Suppressor macrophage treated with lipopolysaccharide for 4 hours (primary cell): ENCODE data around the gene PROSER2.

ENCODE experiments used
- DNase-seq: peaks from one replicate; pipeline ENCODE4 v3.0.0-alpha.2; 2020

PROSER2 gene

GRCh38 chr10:11870900-11871400 is 47.8 kb downstream of the PROSER2 start:
- no peak for DNase-seq

GRCh38 chr10:11871466-11871865 is 48.3 kb downstream of the PROSER2 start:
- DNase-seq = no peak

- DNase-seq = peak; percentile 16
These were observed 51.7 kb downstream of the PROSER2 start for GRCh38 chr10:11874568-11875493.

- no peak for DNase-seq
These were observed 52.5 kb downstream of the PROSER2 start for GRCh38 chr10:11875494-11876281.

GRCh38 chr10:11876324-11876723 is 53.2 kb downstream of the PROSER2 start:
- DNase-seq = no peak

- no peak for DNase-seq
These were observed 53.8 kb downstream of the PROSER2 start for GRCh38 chr10:11876805-11877590.

- DNase-seq = no peak
These were observed 54.4 kb downstream of the PROSER2 start for GRCh38 chr10:11877591-11877905.

GRCh38 chr10:11878776-11879175 is 55.6 kb downstream of the PROSER2 start:
- DNase-seq = no peak

GRCh38 chr10:11879387-11880094 is 56.4 kb downstream of the PROSER2 start:
- no peak for DNase-seq

GRCh38 chr10:11880151-11881029 is 57.2 kb downstream of the PROSER2 start:
- no peak for DNase-seq

- DNase-seq = no peak
These were observed 57.9 kb downstream of the PROSER2 start for GRCh38 chr10:11881030-11881476.

GRCh38 chr10:11881477-11882417 is 58.6 kb downstream of the PROSER2 start:
- no peak for DNase-seq

- no peak for DNase-seq
These were observed 59.7 kb downstream of the PROSER2 start for GRCh38 chr10:11882646-11883375.

GRCh38 chr10:11884706-11885423 is 61.7 kb downstream of the PROSER2 start:
- DNase-seq = no peak

- DNase-seq = no peak
These were observed 62.4 kb downstream of the PROSER2 start for GRCh38 chr10:11885437-11886137.

GRCh38 chr10:11886138-11886474 is 63.0 kb downstream of the PROSER2 start:
- no peak for DNase-seq

- DNase-seq = peak; percentile 3
These were observed 63.7 kb downstream of the PROSER2 start for GRCh38 chr10:11886851-11887250.
